ENCODE measurements around the gene ELF1. TPM values are rescaled to one million over a fixed set of nuclear protein-coding genes. Genes with fewer than 3 reads are reported as not detected.
"Not testable (repeated sequence)": the region's sequence is repeated elsewhere in the genome, so short reads cannot be mapped to it uniquely, and the experiment has no call there.

ELF1 gene
- total RNA-seq, 1 experiment from 2014 or later: 18.7 TPM

GRCh38 chr13:40979232-40979631, 39.9 kb downstream of the ELF1 start (continued):
- TF ChIP-seq MLX (CRISPR knock-in tag; IDR thresholded peaks at IDR 0.05): no peak
- no peak for TF ChIP-seq NFYB (CRISPR knock-in tag; conservative IDR thresholded peaks at IDR 0.05; ENCODE audit: low read depth)
- no peak for TF ChIP-seq USF1 (CRISPR knock-in tag; IDR thresholded peaks at IDR 0.05)
- TF ChIP-seq NR1H2 (CRISPR knock-in tag; IDR thresholded peaks at IDR 0.05): no peak
- TF ChIP-seq ZNF423 (CRISPR knock-in tag; IDR thresholded peaks at IDR 0.05): no peak
- TF ChIP-seq ZNF416 (CRISPR knock-in tag; IDR thresholded peaks at IDR 0.05): no peak
- no peak for TF ChIP-seq AFF4 (CRISPR knock-in tag; IDR thresholded peaks at IDR 0.05; ENCODE audit: borderline replicate concordance)
- no peak for TF ChIP-seq NR3C1 (CRISPR knock-in tag; conservative IDR thresholded peaks at IDR 0.05; ENCODE audit: low read depth)
- no peak for TF ChIP-seq ZNF232 (CRISPR knock-in tag; IDR thresholded peaks at IDR 0.05)
- TF ChIP-seq PRDM15 (CRISPR knock-in tag; IDR thresholded peaks at IDR 0.05): no peak
- no peak for TF ChIP-seq PRRX2 (CRISPR knock-in tag; IDR thresholded peaks at IDR 0.05)

GRCh38 chr13:40978109-40978508, 41.0 kb downstream of the ELF1 start:
- CTCF ChIA-PET; H3K4me3 Mint-ChIP-seq; H3K9me3 Mint-ChIP-seq; H3K36me3 Mint-ChIP-seq; DNase-seq (ENCODE audit: low spot score); POLR2A ChIA-PET; H3K27me3 Mint-ChIP-seq (ENCODE audit: low read depth); H3K27ac Mint-ChIP-seq; ATAC-seq: not testable (repeated sequence)
- H3K4me1 Mint-ChIP-seq: peaks cover 20% of the 10 kb centered on the region

- Mint-ChIP-seq H3K4me3 (no peak overlapping the region), H3K27me3 (ENCODE audit: low read depth) (no peaks in the 10 kb centered on the region), H3K27ac (no peak overlapping the region), H3K4me1 (peaks cover 7% of the 10 kb centered on the region), H3K9me3 (no peaks in the 10 kb centered on the region), H3K36me3 (no peaks in the 10 kb centered on the region)
- no peak for ATAC-seq
- TF ChIP-seq ERG (CRISPR knock-in tag; IDR thresholded peaks at IDR 0.05): no peak
- TF ChIP-seq ZNF671 (CRISPR knock-in tag; IDR thresholded peaks at IDR 0.05): no peak
- TF ChIP-seq NFYB (CRISPR knock-in tag; conservative IDR thresholded peaks at IDR 0.05; ENCODE audit: low read depth): no peak
- TF ChIP-seq GABPB1 (CRISPR knock-in tag; IDR thresholded peaks at IDR 0.05): no peak
- no peak for TF ChIP-seq USF1 (CRISPR knock-in tag; IDR thresholded peaks at IDR 0.05)
- TF ChIP-seq NR3C1 (CRISPR knock-in tag; conservative IDR thresholded peaks at IDR 0.05; ENCODE audit: low read depth): no peak
- no peak for TF ChIP-seq HMGA2 (CRISPR knock-in tag; IDR thresholded peaks at IDR 0.05)
- TF ChIP-seq STAT6 (CRISPR knock-in tag; conservative IDR thresholded peaks at IDR 0.05; ENCODE audit: low read depth): no peak
- TF ChIP-seq ATF2 (CRISPR knock-in tag; IDR thresholded peaks at IDR 0.05; ENCODE audit: borderline replicate concordance, low read depth): no peak
- TF ChIP-seq NR2C2 (CRISPR knock-in tag; IDR thresholded peaks at IDR 0.05): no peak
- ChIA-PET CTCF (interaction anchor here (0.8 to 1.7 kb wide), 7 partner anchors 13 to 80 kb away, joined by 3 to 15 read pairs (median 9); partner anchors contain the start of gene ELF1), POLR2A (no interaction called here)
- DNase-seq (ENCODE audit: low spot score): no peak
These were observed 43.7 kb downstream of the ELF1 start for GRCh38 chr13:40975441-40975840.

All from WTC11 (cell line).